ENCODE results near the gene EXD3. TPM values are rescaled to one million over a fixed set of nuclear protein-coding genes. Genes with fewer than 3 reads are reported as not detected.

The EXD3 gene
- total and polyA plus RNA-seq, 9 of the 15 experiments (the other 6 are each of a cell fraction or from before 2014, with no cell fraction given): 0.29 to 12.5 (median 3.9) TPM

DNA sequence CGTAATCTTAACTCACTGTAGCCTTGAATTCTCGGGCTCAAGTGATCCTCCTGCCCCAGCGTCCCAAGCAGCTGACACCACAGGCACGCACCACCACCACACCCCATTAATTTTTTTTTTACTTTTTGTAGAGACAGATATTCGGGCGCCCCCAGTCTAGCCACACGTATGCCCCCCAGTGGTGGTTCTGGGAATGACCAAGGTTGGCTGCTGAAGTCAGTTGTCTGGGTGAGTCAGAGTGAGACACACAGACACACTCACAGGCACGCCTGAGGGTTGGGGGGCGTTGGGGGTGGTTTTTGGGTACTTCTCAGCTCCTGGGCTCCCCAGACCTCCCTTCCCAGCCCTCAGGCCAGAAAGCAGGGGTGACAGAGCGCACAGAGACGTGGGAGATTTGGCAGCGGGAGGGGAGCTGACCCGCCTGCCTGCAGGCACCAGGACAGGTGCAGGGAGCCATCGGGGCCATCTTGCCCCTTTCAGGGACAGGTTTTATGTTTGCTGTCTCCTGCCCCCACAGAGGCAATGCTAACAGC, 22.4 kb upstream of the EXD3 start (continued):
- TF ChIP-seq, protein P1, sequence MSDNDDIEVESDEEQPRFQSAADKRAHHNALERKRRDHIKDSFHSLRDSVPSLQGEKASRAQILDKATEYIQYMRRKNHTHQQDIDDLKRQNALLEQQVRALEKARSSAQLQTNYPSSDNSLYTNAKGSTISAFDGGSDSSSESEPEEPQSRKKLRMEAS (CRISPR knock-in tag; IDR thresholded peaks at IDR 0.05): no peak; the same call in 1 of the 2 replicates
- no peak for TF ChIP-seq ZNF707 (CRISPR knock-in tag; conservative IDR thresholded peaks at IDR 0.05)
- TF ChIP-seq ARID1B (IDR thresholded peaks at IDR 0.05): 0 out of 2 replicates have a peak, but pooled peaks have one; percentile 31
- TF ChIP-seq JUND (IDR thresholded peaks at IDR 0.05; ENCODE audit: borderline replicate concordance, low read depth, low read length): peak; percentile 80
- peak; percentile 64; the same call in 1 of the 3 replicates for TF ChIP-seq JUND (tag; IDR thresholded peaks at IDR 0.05; ENCODE audit: borderline replicate concordance, low read depth, low read length)
- TF ChIP-seq NONO (IDR thresholded peaks at IDR 0.05; ENCODE audit: low read depth in 2 of 2, low read length in 1 of 2): no peak
- TF ChIP-seq, protein P2, sequence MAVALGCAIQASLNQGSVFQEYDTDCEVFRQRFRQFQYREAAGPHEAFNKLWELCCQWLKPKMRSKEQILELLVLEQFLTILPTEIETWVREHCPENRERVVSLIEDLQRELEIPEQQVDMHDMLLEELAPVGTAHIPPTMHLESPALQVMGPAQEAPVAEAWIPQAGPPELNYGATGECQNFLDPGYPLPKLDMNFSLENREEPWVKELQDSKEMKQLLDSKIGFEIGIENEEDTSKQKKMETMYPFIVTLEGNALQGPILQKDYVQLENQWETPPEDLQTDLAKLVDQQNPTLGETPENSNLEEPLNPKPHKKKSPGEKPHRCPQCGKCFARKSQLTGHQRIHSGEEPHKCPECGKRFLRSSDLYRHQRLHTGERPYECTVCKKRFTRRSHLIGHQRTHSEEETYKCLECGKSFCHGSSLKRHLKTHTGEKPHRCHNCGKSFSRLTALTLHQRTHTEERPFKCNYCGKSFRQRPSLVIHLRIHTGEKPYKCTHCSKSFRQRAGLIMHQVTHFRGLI (CRISPR knock-in tag; IDR thresholded peaks at IDR 0.05): no peak
- TF ChIP-seq, protein P3, sequence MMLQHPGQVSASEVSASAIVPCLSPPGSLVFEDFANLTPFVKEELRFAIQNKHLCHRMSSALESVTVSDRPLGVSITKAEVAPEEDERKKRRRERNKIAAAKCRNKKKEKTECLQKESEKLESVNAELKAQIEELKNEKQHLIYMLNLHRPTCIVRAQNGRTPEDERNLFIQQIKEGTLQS (IDR thresholded peaks at IDR 0.05): peak; percentile 69
- TF ChIP-seq, protein P3 (CRISPR knock-in tag; conservative IDR thresholded peaks at IDR 0.05): no peak
- TF ChIP-seq, protein P4, sequence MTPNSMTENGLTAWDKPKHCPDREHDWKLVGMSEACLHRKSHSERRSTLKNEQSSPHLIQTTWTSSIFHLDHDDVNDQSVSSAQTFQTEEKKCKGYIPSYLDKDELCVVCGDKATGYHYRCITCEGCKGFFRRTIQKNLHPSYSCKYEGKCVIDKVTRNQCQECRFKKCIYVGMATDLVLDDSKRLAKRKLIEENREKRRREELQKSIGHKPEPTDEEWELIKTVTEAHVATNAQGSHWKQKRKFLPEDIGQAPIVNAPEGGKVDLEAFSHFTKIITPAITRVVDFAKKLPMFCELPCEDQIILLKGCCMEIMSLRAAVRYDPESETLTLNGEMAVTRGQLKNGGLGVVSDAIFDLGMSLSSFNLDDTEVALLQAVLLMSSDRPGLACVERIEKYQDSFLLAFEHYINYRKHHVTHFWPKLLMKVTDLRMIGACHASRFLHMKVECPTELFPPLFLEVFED (CRISPR knock-in tag; conservative IDR thresholded peaks at IDR 0.05): no peak
- TF ChIP-seq, protein P5, sequence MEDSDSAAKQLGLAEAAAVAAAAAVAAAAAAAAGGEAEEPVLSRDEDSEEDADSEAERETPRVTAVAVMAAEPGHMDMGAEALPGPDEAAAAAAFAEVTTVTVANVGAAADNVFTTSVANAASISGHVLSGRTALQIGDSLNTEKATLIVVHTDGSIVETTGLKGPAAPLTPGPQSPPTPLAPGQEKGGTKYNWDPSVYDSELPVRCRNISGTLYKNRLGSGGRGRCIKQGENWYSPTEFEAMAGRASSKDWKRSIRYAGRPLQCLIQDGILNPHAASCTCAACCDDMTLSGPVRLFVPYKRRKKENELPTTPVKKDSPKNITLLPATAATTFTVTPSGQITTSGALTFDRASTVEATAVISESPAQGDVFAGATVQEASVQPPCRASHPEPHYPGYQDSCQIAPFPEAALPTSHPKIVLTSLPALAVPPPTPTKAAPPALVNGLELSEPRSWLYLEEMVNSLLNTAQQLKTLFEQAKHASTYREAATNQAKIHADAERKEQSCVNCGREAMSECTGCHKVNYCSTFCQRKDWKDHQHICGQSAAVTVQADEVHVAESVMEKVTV (CRISPR knock-in tag; IDR thresholded peaks at IDR 0.05): peak; percentile 68; the same call in 1 of the 2 replicates
- TF ChIP-seq PRMT5 (CRISPR knock-in tag; IDR thresholded peaks at IDR 0.05): no peak
- TF ChIP-seq GATAD2A (IDR thresholded peaks at IDR 0.05): peak; percentile 79; the same call in 1 of the 2 replicates
- no peak for TF ChIP-seq SETDB1 (IDR thresholded peaks at IDR 0.05; ENCODE audit: low read length)
- TF ChIP-seq SP1 (CRISPR knock-in tag; IDR thresholded peaks at IDR 0.05): 0 out of 2 replicates have a peak, but pooled peaks have one; percentile 51
- TF ChIP-seq KLF13 (tag; IDR thresholded peaks at IDR 0.05; ENCODE audit: borderline replicate concordance, low read depth): no peak
- TF ChIP-seq, protein P6, sequence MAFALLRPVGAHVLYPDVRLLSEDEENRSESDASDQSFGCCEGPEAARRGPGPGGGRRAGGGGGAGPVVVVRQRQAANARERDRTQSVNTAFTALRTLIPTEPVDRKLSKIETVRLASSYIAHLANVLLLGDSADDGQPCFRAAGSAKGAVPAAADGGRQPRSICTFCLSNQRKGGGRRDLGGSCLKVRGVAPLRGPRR (CRISPR knock-in tag; IDR thresholded peaks at IDR 0.05): no peak
- TF ChIP-seq ATF7 (IDR thresholded peaks at IDR 0.05): peak; percentile 33; the same call in 1 of the 2 replicates
- TF ChIP-seq, protein P7, sequence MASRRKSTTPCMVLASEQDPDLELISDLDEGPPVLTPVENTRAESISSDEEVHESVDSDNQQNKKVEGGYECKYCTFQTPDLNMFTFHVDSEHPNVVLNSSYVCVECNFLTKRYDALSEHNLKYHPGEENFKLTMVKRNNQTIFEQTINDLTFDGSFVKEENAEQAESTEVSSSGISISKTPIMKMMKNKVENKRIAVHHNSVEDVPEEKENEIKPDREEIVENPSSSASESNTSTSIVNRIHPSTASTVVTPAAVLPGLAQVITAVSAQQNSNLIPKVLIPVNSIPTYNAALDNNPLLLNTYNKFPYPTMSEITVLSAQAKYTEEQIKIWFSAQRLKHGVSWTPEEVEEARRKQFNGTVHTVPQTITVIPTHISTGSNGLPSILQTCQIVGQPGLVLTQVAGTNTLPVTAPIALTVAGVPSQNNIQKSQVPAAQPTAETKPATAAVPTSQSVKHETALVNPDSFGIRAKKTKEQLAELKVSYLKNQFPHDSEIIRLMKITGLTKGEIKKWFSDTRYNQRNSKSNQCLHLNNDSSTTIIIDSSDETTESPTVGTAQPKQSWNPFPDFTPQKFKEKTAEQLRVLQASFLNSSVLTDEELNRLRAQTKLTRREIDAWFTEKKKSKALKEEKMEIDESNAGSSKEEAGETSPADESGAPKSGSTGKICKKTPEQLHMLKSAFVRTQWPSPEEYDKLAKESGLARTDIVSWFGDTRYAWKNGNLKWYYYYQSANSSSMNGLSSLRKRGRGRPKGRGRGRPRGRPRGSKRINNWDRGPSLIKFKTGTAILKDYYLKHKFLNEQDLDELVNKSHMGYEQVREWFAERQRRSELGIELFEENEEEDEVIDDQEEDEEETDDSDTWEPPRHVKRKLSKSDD (conservative IDR thresholded peaks at IDR 0.05; ENCODE audit: low read length): no peak; the same call in 1 of the 2 replicates
